Uterus (tissue), 2 donors: ENCODE data around the gene ATP8A2.

ENCODE experiments used
- POLR2A ChIP-seq, 2 donors: fragments of 450-650 bp; IDR thresholded peaks; one replicate each; pipeline ENCODE4 v1.6.1; 2016; ENCODE audit warnings: antibody characterized with exemption in 2 of 2, mild to moderate bottlenecking in 1 of 2, moderate library complexity in 1 of 2
- TF ChIP-seq, protein P1 (sequence below), 4 experiments: fragments of 200-600 bp in 2 of 4; fragments of 450-650 bp in 2 of 4; sonication (generic) in 2 of 4; IDR thresholded peaks; one replicate each; pipeline ENCODE4 v1.5.1; 2016 to 2019; ENCODE audit warnings: antibody characterized with exemption in 4 of 4, mild to moderate bottlenecking in 2 of 4, moderate library complexity in 1 of 4

DNA sequence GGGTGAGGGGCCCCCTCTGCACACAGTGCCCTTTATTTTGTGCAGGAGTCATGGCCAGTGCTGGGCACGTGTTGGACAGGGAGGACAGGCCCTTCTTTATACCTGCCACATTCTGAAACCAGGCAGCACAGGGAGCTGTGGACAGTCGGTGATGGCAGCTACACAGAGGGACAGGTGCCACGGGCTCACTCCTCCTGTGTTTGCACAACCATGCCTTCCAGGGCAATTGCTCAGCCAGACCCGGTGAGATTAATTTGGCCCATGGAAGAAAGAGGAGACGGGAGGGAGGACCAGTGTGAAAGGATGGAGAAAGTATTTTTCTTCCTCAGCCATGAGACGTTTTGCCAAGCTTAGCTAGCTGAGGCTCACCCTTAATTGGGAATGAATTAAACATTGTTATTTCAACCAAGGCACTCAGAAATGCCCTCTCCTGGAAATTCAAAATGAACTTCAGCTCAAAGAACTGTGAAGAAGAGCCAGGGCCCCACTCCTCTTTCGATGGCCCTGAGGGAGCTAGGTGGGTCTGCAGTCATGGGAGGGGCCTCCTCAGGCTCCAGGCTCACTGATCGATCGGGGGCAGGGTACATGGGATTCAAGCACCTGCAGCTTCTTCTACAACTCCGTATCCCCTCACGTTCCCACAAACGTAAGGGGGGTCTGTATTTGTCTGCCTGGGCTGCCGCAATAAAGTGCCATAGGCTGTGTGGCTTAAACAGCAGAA lies 638.9 kb downstream of the ATP8A2 start:
- no peak for TF ChIP-seq POLR2A (IDR thresholded peaks at IDR 0.05)
- TF ChIP-seq, protein P1, sequence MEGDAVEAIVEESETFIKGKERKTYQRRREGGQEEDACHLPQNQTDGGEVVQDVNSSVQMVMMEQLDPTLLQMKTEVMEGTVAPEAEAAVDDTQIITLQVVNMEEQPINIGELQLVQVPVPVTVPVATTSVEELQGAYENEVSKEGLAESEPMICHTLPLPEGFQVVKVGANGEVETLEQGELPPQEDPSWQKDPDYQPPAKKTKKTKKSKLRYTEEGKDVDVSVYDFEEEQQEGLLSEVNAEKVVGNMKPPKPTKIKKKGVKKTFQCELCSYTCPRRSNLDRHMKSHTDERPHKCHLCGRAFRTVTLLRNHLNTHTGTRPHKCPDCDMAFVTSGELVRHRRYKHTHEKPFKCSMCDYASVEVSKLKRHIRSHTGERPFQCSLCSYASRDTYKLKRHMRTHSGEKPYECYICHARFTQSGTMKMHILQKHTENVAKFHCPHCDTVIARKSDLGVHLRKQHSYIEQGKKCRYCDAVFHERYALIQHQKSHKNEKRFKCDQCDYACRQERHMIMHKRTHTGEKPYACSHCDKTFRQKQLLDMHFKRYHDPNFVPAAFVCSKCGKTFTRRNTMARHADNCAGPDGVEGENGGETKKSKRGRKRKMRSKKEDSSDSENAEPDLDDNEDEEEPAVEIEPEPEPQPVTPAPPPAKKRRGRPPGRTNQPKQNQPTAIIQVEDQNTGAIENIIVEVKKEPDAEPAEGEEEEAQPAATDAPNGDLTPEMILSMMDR (IDR thresholded peaks at IDR 0.05) = no peak
